Pancreas (tissue), 10 donors: ENCODE results near the gene WDR20. TPM values are rescaled to one million over a fixed set of nuclear protein-coding genes. Genes with fewer than 3 reads are reported as not detected.

Experiments used
- ATAC-seq, 4 donors: fragments of 200-7000 bp; cut with Tn5 transposase; one replicate each; pipeline versions ENCODE4 v1.8.0 to v1.9.1; 2020; ENCODE audit warnings: mild to moderate bottlenecking in 4 of 4, moderate library complexity in 4 of 4
- DNase-seq, 6 donors: peaks; one replicate each; pipeline ENCODE4 v3.0.0-alpha.2; 2020
- FAIRE-seq: peaks from 2 replicates; lab custom pipeline; 2012; peaks lifted over from hg19 to GRCh38; lab: Jason Lieb, UNC
- H3K27ac ChIP-seq, 4 donors: fragments of 200-600 bp; sonication (generic); 1 replicate in 3 of 4; 2 replicates in 1 of 4; pipeline versions ENCODE4 v1.5.0 to v1.8.0; 2020
- H3K27me3 ChIP-seq, 4 donors: fragments of 200-600 bp; one replicate each; pipeline ENCODE4 v1.8.0; 2021
- H3K36me3 ChIP-seq, 3 donors: fragments of 200-600 bp; sonication (generic) in 1 of 3; one replicate each; pipeline versions ENCODE4 v1.5.0 to v1.8.0; 2020 to 2021
- H3K4me1 ChIP-seq, 3 donors: fragments of 200-600 bp; one replicate each; pipeline ENCODE4 v1.8.0; 2021
- H3K4me3 ChIP-seq, 4 donors: fragments of 200-600 bp; sonication (generic) in 2 of 4; one replicate each; pipeline versions ENCODE4 v1.5.0 to v1.8.0; 2020 to 2021
- H3K9me3 ChIP-seq, 4 donors: fragments of 200-600 bp; one replicate each; pipeline ENCODE4 v1.8.0; 2021
- WGBS, 2 donors: extraction: QIAGEN DNeasy Blood & Tissue Kit; methylation state at CpG; one replicate each; pipeline ENCODE4 v1.1.7; 2013; 5-methylcytosine and 5-hydroxymethylcytosine counted together
- intact Hi-C, 3 donors: fragments of 100-400 bp; cut with DNase I; formaldehyde crosslinking; loops; one replicate each; pipeline versions ENCODE4 v1.11.1 to v1.14.2; 2022
- polyA plus RNA-seq, 2 donors: library from polyadenylated mRNA; stranded (reverse); fragments of 200-250 nt; gene quantifications; one replicate each; pipeline ENCODE4 v1.2.3, GENCODE V29; 2013
- total RNA-seq, 6 donors: library from RNA; stranded (reverse); fragmentation: NEBNext Ultra II Directional in 4 of 6; extraction: Animal tissue kit (Norgen Biotek cat#: 25700) in 4 of 6; gene quantifications; one replicate each; pipeline versions ENCODE4 v1.2.1 to v1.2.4, GENCODE V29; 2021 to 2023
- TF ChIP-seq, protein P1 (sequence below), 4 donors: fragments of 200-600 bp; sonication (generic) in 3 of 4; IDR thresholded peaks; one replicate each; pipeline versions ENCODE4 v1.5.0 to v1.8.0; 2021; ENCODE audit warnings: antibody characterized with exemption in 4 of 4
- donor health status: healthy with polysubstance abuse.
- donor health status: DM: no; HTN: no; CAD: no; lungs with moderate emphysema.
- donor health status: DM: no; HTN: no; CAD: no.
- donor health status: control.
- donor health status: control.
- donor health status: Bipolar disorder and iron deficiency.
- donor health status: DM: yes; HTN: yes; CAD: no.
- donor health status: DM: no; HTN: no; CAD: no.
- donor health status: DM: no; HTN: no; CAD: no.
- donor health status: DM: yes; HTN: yes; CAD: no.

The WDR20 gene
- total and polyA plus RNA-seq, 8 donors = 7.4 to 19.5 (median 14.0) TPM

DNA sequence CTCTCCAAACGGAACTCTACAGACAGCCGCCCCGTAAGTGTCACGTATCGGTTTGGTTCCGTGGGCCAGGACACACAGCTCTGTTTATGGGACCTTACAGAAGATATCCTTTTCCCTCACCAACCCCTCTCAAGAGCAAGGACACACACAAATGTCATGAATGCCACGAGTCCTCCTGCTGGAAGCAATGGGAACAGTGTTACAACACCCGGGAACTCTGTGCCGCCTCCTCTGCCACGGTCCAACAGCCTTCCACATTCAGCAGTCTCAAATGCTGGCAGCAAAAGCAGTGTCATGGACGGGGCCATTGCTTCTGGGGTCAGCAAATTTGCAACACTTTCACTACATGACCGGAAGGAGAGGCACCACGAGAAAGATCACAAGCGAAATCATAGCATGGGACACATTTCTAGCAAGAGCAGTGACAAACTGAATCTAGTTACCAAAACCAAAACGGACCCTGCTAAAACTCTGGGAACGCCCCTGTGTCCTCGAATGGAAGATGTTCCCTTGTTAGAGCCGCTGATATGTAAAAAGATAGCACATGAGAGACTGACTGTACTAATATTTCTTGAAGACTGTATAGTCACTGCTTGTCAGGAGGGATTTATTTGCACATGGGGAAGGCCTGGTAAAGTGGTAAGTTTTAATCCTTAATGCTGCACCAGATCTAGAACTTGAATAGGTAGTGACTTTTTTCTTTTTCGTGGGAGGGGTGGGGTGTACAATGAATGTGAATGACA, 69.7 kb downstream of the WDR20 start:
- H3K27ac ChIP-seq = no peak overlapping the region
- peak in 1 of 4 donors; percentile 25 for ATAC-seq
- WGBS, 2 donors = 80 to 86% methylated on average over 19 of the region's 19 CpGs
- peaks cover 0 to 10% (median 3%) of the 10 kb centered on the region in 3 donors for H3K4me1 ChIP-seq
- FAIRE-seq = no peak
- intact Hi-C loops = no loop called here
- TF ChIP-seq, protein P1, sequence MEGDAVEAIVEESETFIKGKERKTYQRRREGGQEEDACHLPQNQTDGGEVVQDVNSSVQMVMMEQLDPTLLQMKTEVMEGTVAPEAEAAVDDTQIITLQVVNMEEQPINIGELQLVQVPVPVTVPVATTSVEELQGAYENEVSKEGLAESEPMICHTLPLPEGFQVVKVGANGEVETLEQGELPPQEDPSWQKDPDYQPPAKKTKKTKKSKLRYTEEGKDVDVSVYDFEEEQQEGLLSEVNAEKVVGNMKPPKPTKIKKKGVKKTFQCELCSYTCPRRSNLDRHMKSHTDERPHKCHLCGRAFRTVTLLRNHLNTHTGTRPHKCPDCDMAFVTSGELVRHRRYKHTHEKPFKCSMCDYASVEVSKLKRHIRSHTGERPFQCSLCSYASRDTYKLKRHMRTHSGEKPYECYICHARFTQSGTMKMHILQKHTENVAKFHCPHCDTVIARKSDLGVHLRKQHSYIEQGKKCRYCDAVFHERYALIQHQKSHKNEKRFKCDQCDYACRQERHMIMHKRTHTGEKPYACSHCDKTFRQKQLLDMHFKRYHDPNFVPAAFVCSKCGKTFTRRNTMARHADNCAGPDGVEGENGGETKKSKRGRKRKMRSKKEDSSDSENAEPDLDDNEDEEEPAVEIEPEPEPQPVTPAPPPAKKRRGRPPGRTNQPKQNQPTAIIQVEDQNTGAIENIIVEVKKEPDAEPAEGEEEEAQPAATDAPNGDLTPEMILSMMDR (IDR thresholded peaks at IDR 0.05) = no peak
- DNase-seq = peak in 1 of 6 donors; percentile 26
- H3K9me3 ChIP-seq = no peaks in the 10 kb centered on the region
- no peaks in the 10 kb centered on the region for H3K27me3 ChIP-seq
- no peak overlapping the region for H3K4me3 ChIP-seq
- peaks cover 0 to 20% (median 0%) of the 10 kb centered on the region in 3 donors for H3K36me3 ChIP-seq

DNA sequence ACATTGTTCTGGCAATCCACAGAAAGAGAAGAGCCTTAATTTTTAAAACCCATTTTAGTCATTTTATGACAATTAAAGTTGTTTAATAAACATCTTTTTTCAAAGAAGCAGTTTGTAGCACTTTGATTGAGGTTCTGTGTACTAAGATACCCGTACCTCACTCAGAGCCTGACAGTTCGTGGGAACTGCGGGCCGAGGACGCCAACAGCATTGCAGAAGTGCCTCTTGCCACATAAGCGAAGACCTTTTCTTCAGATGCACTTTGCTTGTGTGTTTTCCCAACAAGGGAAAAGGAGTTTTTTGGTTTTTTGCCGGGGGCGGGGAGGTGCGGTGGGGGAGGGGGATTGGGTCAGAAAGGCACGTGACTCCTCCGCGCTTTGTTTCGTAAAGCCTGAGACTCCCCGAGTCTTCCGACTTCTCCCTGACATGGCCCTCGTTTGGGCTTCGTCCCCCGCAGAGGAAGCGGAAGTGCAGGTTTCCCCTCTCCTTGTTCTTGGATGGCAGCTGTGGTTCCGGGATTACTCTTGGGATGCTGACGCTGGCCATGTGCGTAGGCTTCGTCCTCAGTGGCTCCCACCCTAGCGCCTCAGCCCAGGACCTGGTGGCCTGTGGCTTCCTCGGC, 70.8 kb downstream of the WDR20 start:
- intact Hi-C loops = no loop called here
- 91 to 93% methylated on average over 25 of the region's 25 CpGs for WGBS, 2 donors
- ATAC-seq = no peak
- DNase-seq = peak in 1 of 6 donors; percentile 31
- no peak for FAIRE-seq
- Histone ChIP-seq H3K27ac (no peak overlapping the region), H3K9me3 (no peaks in the 10 kb centered on the region), H3K4me1 (peaks cover 0 to 10% (median 3%) of the 10 kb centered on the region in 3 donors), H3K27me3 (no peaks in the 10 kb centered on the region), H3K36me3 (peaks cover 0 to 20% (median 0%) of the 10 kb centered on the region in 3 donors), H3K4me3 (no peak overlapping the region)
- TF ChIP-seq, protein P1 (IDR thresholded peaks at IDR 0.05) = no peak

DNA sequence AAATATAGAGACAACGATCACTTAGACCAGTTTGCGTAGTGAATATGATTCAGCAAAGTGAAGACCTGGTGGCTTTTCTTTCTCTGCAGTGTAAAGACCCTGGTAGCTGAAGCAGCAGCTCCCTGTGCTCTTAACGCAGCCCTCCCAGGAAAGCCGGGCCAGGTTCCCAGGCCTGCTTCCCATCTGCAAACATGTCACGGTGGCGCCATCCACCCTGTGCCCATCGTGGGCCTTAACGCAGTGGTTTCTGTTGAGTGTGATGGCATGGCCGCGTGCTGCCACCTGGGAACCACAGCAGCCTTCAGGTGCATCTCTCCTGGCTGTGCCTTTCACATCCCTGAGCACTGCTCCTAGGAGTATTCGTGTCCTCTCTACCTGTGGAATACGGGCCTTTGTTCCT, 71.5 kb downstream of the WDR20 start:
- Histone ChIP-seq H3K9me3 (no peaks in the 10 kb centered on the region), H3K27ac (no peak overlapping the region), H3K36me3 (peaks cover 0 to 20% (median 0%) of the 10 kb centered on the region in 3 donors), H3K27me3 (no peaks in the 10 kb centered on the region), H3K4me1 (peaks cover 0 to 10% (median 1%) of the 10 kb centered on the region in 3 donors), H3K4me3 (no peak overlapping the region)
- 92% methylated on average over 12 of the region's 12 CpGs for WGBS, 2 donors
- ATAC-seq (no peak), DNase-seq (peak in 1 of 6 donors; percentile 29), FAIRE-seq (no peak)
- intact Hi-C loops = no loop called here
- TF ChIP-seq, protein P1 (IDR thresholded peaks at IDR 0.05) = no peak

DNA sequence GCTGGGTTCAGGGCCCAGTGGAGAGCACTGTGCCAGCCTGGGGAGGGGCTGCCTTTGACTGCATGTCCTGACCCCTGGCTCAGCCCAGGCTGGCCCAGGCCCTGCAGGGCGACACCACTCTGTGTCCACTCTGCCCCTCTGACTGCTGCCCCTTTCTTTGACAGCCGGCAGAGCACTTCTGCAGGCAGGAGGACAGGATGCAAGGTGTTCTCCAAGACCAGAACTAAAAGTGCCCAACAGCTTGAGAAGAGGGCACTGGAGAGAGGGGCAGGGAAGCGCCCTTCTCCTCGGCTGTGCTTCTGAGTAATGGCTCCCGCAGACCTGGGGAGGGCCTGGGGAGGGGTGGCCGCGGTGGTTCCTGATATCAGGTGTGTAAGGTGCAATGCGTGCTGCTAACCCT, 72.7 kb downstream of the WDR20 start:
- intact Hi-C loops = no loop called here
- H3K4me3 ChIP-seq = no peak overlapping the region
- WGBS, 2 donors = 85 to 92% methylated on average over 8 of the region's 8 CpGs
- peaks cover 0 to 20% (median 0%) of the 10 kb centered on the region in 3 donors for H3K36me3 ChIP-seq
- ATAC-seq = no peak
- peaks cover 0 to under 1% (median 0%) of the 10 kb centered on the region in 3 donors for H3K4me1 ChIP-seq
- DNase-seq = peak in 1 of 6 donors; percentile 41
- no peak for FAIRE-seq
- TF ChIP-seq, protein P1 (IDR thresholded peaks at IDR 0.05) = no peak
- no peaks in the 10 kb centered on the region for H3K27me3 ChIP-seq
- H3K9me3 ChIP-seq = no peaks in the 10 kb centered on the region
- H3K27ac ChIP-seq = no peak overlapping the region
